ENCODE measurements around the gene KDM3B.
"Not testable (repeated sequence)": the region's sequence is repeated elsewhere in the genome, so short reads cannot be mapped to it uniquely, and the experiment has no call there.

Gene KDM3B

GRCh38 chr5:138382347-138382746 lies 29.9 kb downstream of the KDM3B start:
- no peak for FAIRE-seq
- DNase-seq (ENCODE audit: insufficient read length, low spot score) = no peak

- DNase-seq (ENCODE audit: insufficient read length, low spot score) (no peak), FAIRE-seq (no peak)
These were observed 33.2 kb downstream of the KDM3B start for GRCh38 chr5:138385660-138386059.

- FAIRE-seq (no peak), DNase-seq (ENCODE audit: insufficient read length, low spot score) (no peak)
These were observed 33.8 kb downstream of the KDM3B start for GRCh38 chr5:138386290-138386689.

GRCh38 chr5:138389332-138389731 lies 36.8 kb downstream of the KDM3B start:
- DNase-seq (ENCODE audit: insufficient read length, low spot score) (no peak), FAIRE-seq (no peak)

DNA sequence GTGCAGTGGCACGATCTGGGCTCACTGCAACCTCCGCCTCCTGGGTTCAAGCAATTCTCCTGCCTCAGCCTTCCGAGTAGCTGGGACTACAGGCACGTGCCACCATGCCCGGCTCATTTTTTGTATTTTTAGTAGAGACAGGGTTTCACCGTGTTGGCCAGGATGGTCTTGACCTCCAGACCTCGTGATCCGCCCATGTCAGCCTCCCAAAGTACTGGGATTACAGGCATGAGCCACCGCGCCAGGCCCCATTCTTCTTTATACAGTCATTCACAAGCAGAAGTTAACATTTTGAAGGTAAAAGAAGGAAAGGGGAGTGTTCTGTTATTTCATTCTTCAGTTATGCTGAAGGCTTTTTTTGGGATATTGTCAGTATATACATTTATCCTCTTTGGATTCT lies 37.4 kb downstream of the KDM3B start:
- DNase-seq (ENCODE audit: insufficient read length, low spot score); FAIRE-seq: not testable (repeated sequence)

DNA sequence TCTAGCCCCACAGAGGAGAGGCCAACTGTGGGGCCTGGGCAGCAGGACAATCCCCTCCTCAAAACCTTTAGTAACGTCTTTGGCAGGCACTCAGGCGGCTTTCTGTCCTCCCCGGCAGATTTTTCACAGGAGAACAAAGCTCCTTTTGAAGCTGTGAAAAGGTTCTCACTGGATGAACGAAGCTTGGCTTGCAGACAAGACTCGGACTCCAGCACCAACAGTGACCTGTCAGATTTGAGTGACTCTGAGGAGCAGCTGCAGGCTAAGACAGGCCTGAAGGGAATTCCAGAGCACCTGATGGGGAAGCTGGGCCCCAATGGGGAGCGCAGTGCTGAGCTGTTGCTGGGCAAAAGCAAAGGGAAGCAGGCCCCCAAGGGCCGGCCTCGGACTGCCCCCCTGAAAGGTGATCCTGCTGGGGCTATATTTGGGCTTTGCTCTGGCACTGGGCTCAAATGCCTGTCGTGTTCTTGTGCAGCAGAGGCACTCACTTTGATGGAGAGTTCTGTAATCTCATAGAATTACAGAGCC lies 39.4 kb downstream of the KDM3B start:
- FAIRE-seq (no peak), DNase-seq (ENCODE audit: insufficient read length, low spot score) (no peak)

DNA sequence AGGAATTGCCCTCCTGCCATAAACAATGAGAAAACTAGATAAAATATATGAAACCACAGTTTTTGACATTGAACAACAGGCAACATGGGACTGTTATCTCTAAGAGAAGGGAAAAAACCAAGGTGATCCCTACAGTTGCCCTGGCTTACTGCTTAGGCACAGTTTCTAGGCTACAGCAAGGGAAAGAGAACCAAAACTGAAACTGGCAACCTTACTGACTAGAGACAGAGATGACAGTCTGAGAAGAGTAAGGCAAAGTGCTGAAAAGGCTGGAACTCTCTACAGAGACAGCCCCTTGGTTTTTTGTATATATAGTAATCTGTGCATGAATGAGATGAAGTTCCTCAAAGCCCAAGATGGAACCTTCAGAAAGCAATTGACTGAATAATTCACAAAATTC lies 50.2 kb downstream of the KDM3B start:
- FAIRE-seq = peak; percentile 78
- DNase-seq (ENCODE audit: insufficient read length, low spot score) = peak; percentile 25

DNA sequence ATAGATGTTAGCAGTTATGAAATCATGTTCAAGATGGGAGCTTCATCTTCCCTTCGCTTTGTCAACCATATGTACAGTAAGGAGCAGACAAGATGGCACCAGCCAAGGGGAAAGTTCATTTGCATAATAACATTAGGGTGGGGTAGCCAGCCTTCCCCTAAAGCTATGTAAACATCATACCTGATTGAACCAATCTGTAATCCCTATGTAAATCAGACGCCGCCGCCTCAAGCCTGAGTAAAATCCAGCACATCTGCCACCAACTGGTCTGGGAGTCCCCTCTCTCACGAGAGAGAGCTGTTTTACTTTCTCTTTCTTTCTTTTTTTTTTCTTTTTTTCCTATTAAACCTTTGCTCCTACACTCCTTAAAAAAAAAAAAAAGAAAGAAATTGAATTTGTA lies 55.5 kb downstream of the KDM3B start:
- FAIRE-seq = peak; percentile 23
- DNase-seq (ENCODE audit: insufficient read length, low spot score) = no peak

DNA sequence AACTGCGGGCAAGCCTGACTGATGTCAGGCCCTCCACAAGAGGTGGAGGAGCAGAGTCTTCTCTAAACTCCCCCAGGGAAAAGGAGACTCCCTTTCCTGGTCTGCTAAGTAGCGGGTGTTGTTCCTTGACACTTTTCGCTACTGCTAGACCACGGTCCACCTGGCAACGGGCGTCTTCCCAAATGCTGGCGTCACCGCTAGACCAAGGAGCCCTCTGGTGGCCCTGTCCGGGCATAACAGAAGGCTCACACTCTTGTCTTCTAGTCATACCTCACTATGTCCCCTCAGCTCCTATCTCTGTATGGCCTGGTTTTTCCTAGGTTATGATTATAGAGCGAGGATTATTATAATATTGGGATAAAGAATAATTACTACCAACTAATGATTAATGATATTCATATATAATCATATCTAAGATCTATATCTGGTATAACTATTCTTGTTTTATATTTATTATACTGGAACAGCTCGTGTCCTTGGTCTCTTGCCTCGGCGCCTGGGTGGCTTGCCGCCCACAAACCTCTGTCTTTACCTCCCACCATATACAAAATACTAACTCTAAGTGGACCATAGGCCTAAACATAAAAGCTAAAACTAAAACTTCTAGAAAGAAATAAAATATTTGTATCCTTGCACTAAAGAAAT lies 58.6 kb downstream of the KDM3B start:
- FAIRE-seq; DNase-seq (ENCODE audit: insufficient read length, low spot score): not testable (repeated sequence)

DNA sequence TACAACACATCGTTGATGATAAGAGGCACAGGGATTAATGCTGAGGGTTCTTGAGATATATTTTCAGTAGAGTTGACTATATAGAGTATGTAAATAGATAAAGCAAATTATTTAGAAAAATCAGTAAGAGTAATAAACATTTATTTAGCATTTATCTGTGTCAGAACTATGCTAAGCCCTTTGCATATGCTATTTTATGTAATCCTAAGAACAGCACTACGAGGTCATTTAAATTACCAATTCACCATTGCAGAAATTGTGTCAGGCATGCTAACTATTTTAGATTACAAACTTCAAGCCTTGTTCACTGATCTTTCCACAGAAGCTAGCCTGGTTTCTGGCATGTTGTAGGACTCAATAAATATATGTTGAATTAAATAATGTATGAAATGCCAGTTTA lies 66.0 kb downstream of the KDM3B start:
- no peak for FAIRE-seq
- no peak for DNase-seq (ENCODE audit: insufficient read length, low spot score)

DNA sequence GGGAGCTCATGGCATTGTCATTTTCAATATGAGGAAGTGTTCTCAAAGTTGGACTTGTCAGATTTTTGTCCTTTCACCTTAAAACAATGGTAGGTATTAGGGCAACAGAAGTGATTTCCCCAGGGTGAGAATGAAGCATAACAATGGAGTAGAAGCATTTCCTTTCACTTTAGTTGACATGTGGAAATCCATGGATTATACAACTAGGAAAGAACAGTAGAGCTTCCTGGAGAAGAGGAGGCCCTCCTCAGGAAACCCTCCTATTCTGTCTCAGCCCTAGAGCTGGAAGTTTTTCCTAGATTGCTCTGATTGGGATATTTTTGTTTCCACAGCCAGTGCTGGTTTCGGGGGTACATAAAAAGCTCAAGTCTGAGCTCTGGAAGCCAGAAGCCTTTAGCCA lies 72.6 kb downstream of the KDM3B start:
- no peak for DNase-seq (ENCODE audit: insufficient read length, low spot score)
- FAIRE-seq = no peak

DNA sequence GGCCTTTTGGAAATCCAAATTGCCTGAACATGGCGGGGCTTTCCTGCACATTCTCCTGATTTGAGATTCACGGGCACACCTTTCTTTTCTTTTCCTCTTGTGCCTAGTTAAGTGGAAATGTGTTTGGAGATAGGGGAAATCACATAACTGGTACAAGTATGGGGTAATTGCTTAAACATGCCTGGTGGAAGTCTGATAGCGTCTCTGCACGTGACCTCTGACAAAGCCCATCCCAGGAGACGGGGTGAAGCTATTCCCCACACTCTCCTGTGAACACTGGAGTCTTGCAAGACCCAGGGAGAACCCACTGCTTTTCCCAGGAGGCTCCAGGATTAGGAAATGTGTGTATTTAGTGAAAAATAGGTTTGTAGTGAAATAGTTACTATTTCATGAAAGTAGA lies 83.5 kb downstream of the KDM3B start:
- no peak for DNase-seq (ENCODE audit: insufficient read length, low spot score)
- no peak for FAIRE-seq

- FAIRE-seq = no peak
- DNase-seq (ENCODE audit: insufficient read length, low spot score) = no peak
These were observed 85.7 kb downstream of the KDM3B start for GRCh38 chr5:138438003-138438723.

- FAIRE-seq = peak; percentile 39
These were observed 86.4 kb downstream of the KDM3B start, which contains the start of gene REEP2 for GRCh38 chr5:138438724-138439476. Gene REEP2, plus strand, starts transcription at chr5:138439057. Its CDS starts 152 bp downstream, at chr5:138439209.

GRCh38 chr5:138439477-138440158 lies 87.1 kb downstream of the KDM3B start:
- DNase-seq (ENCODE audit: insufficient read length, low spot score) = peak; percentile 36
- FAIRE-seq = no peak

More at GRCh38 chr5:138438724-138439476, 86.4 kb downstream of the KDM3B start, which contains the start of gene REEP2:
- peak; percentile 84 for DNase-seq (ENCODE audit: insufficient read length, low spot score)

GRCh38 chr5:138440159-138441073 lies 87.9 kb downstream of the KDM3B start:
- FAIRE-seq = no peak
- DNase-seq (ENCODE audit: insufficient read length, low spot score) = no peak

- DNase-seq (ENCODE audit: insufficient read length, low spot score) = no peak
- no peak for FAIRE-seq
These were observed 88.7 kb downstream of the KDM3B start for GRCh38 chr5:138441221-138441620.

- no peak for FAIRE-seq
- no peak for DNase-seq (ENCODE audit: insufficient read length, low spot score)
These were observed 91.7 kb downstream of the KDM3B start for GRCh38 chr5:138444078-138444773.
